Right ventricle myocardium inferior (tissue), 1 donor: Measurements from ENCODE around the gene BCL2. TPM values are rescaled to one million over a fixed set of nuclear protein-coding genes. Genes with fewer than 3 reads are reported as not detected.

Experiments
- ATAC-seq: fragments of 200-7000 bp; cut with Tn5 transposase; one replicate; pipeline ENCODE4 v1.9.1; 2020; ENCODE audit warnings: mild to moderate bottlenecking, moderate library complexity
- DNase-seq: peaks from one replicate; pipeline ENCODE4 v3.0.0; 2021; ENCODE audit errors: missing footprints
- intact Hi-C: fragments of 100-400 bp; cut with DNase I; formaldehyde crosslinking; loops from one replicate; pipeline ENCODE4 v1.11.0; 2022
- total RNA-seq: library from RNA; stranded (reverse); fragmentation: NEBNext Ultra II Directional; extraction: Animal tissue kit (Norgen Biotek cat#: 25700); gene quantifications from one replicate; pipeline ENCODE4 v1.2.1, GENCODE V29; 2021
- donor health status: DM: no; HTN: yes; CAD: no; lungs with severe emphysema.

The BCL2 gene
- total RNA-seq, 1 donor from 2014 or later, result 7.4 TPM

DNA sequence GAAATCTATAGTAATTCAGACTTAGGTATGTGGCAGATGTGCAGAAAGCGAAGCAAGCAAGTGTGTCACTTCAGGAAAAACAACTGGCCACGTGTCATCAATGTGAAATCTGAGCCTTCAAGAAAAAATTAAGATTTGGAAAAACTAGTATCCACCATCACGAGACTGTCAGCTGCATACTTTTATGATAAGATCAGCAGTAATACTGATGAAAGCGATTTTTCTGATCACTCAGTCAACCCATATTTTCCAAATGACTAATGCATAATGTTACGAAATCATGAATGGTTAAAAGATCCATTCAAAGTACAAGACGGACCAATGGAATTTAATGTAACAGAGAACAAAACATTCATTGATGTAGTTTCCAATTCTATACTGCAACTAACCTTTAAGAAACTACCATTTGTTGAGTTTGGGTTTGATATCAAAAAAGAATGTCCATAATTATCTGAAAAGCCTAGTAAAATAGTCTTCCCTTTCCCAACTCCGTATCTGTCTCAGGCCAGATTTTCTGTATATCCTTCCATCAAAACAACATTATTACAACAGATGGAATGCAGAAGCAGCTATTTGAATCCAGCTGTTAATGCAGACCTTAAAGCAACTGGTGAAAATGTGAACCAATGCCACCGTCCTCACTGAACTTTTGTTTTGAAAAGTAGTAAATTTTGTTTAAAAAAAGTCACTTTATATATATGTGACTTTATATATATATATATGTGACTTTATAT is 17.0 kb upstream of the BCL2 start:
- no peak for ATAC-seq

DNA sequence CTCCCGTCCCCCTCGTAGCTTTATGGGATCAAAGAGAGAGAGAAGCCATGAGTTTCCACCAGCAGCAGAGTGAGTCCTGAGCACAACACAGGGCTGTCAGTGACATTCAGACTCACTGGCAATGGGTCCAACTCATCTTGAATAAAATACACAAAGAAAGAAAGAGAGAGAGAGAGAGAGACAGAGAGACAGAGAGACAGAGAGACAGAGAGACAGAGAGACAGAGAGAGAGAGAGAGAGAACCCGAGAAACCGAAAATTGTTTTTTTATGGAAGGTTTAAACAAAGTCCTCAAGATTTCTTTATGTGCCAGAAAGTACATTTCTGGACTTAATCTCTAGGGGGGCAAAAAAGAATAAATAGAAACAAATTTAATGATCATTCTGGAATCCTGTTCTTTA is 11.5 kb upstream of the BCL2 start:
- no peak for DNase-seq
- ATAC-seq, result no peak
- intact Hi-C loops, result no loop called here

More for the DNA sequence above, 17.0 kb upstream of the BCL2 start:
- no peak for DNase-seq
- intact Hi-C loops, result no loop called here

DNA sequence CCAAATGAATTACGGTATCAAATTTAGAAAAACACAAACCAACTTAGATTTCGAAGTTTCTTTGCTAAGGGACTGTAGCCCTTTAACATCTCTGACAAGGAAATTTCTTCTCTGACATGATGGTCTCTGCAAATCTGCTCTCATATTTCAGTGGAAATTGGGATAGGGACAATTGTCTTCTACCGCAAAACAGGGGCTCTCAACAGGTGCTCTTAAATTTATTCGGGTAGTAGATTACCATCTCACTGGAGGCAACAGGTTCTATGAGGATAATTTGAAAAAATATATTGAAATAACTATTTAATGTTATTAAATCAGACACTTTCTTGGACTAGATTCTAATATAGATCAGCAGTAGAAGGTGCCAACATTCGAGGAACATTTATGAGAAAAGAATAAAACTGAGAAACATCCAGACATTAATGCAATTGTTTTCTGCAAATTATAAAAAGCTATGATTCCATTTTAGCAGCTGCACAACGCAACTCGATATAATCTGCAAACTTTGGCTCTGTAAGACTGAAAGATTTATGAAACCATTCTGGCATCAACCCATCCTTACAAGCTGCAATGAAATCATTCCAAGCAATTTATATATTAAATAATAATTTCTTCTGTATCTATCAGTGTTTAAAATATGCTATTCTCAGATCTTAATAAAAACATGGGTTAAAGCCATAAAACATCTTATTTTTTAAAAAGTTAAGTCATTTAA is 10.0 kb upstream of the BCL2 start:
- DNase-seq, result no peak
- no peak for ATAC-seq
- intact Hi-C loops, result loop anchor here (1.0 kb wide), 1 partner anchor 20 kb away; no protein-coding TSS in a partner anchor

GRCh38 chr18:63326011-63326410 is 6.4 kb upstream of the BCL2 start:
- DNase-seq (no peak), ATAC-seq (no peak)
- intact Hi-C loops, result no loop called here

- intact Hi-C loops, result no loop called here
- DNase-seq, result no peak
- ATAC-seq, result no peak
These were observed 5.6 kb upstream of the BCL2 start for GRCh38 chr18:63325086-63325686.

- intact Hi-C loops, result loop anchor here (1.0 kb wide), 2 partner anchors 298 to 307 kb away; no protein-coding TSS in a partner anchor
- ATAC-seq (no peak), DNase-seq (no peak)
These were observed 3.5 kb upstream of the BCL2 start for GRCh38 chr18:63322908-63323634.

GRCh38 chr18:63322206-63322605 is 2.6 kb upstream of the BCL2 start:
- intact Hi-C loops, result loop anchor here (1.0 kb wide), 2 partner anchors 297 to 306 kb away; no protein-coding TSS in a partner anchor
- ATAC-seq, result no peak
- no peak for DNase-seq

GRCh38 chr18:63321291-63321690 is 1.7 kb upstream of the BCL2 start:
- ATAC-seq, result no peak
- intact Hi-C loops, result loop anchor here (1.0 kb wide), 1 partner anchor 190 kb away; no protein-coding TSS in a partner anchor

DNA sequence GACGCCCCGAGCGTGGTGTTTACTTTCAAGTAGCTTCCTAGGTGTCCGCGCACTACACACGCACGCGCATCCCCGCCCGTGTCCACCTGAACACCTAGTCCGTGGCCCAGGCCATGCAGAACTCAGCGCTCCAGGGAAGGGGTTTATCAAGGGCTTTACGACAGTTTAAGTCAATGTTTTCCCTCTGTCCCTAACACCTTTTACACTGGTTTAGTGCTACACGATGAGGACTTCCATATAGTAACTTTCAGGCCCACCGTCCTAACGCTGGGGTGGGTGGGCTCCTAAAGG is 1.4 kb upstream of the BCL2 start:
- ATAC-seq, result no peak
- DNase-seq, result peak; percentile 71
- intact Hi-C loops, result loop anchor here (1.0 kb wide), 1 partner anchor 190 kb away; no protein-coding TSS in a partner anchor

More at GRCh38 chr18:63321291-63321690, 1.7 kb upstream of the BCL2 start:
- DNase-seq, result no peak

DNA sequence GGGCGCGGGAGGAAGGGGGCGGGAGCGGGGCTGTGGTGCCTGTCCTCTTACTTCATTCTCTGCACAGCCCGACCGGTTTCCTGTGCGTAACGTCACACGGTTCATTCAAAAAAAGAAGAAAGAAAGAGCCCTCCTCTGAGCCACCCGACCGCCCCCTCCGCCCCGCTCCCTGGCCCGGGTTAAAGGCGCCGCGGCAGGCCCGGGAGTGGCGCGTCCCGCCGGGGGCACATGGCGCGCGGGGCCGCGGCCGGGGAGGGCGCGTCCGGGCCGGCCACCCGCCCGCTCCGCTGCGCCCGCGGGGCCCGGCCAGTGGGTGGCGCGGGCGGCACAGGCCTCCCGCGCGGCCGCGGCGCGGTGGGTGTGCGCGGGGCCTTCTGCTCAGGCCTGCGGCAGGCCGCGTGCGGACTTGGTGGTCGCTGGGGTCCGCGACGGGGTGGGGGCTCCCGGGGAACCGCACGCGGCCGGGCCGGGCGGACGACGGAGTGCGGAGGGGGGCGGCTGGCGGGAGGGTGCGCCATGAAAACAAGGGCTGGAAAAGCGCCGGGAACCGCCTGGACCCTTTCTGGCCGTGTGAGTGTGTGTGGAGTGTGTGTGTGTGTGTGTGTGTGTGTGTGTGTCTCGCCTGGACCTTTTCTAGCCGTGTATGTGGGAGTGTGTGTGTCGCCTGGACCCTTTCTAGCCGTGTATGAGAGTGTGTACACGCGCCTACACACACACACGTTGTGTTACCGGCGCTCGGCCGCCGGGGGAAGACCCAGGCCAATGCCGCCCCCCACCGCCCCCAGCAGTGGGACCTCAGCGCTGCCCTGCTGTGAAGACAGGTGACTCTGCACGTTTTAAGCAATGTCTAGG is 780 bp upstream of the BCL2 start:
- ATAC-seq (peak; percentile 85), DNase-seq (peak; percentile 91)
- intact Hi-C loops, result no loop called here

DNA sequence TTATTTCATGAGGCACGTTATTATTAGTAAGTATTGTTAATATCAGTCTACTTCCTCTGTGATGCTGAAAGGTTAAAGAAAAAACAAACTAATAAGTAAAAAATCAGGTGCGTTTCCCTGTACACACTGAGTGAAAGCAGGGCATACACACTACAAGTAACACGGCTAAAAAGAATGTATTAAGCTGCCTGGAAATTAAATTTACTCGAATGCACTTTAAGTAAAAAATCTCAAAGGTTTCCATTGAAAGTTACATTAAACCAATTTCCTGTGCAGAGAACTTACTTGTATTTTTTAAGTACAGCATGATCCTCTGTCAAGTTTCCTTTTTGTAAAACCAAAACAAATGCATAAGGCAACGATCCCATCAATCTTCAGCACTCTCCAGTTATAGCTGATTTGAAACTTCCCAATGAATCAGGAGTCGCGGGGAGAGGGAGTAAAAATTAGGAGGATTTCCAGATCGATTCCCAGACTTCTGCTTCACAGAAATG is 633 bp downstream of the BCL2 start:
- ATAC-seq (no peak), DNase-seq (no peak)
- intact Hi-C loops, result loop anchor here (5.0 kb wide), 2 partner anchors 37 to 57 kb away; no protein-coding TSS in a partner anchor

DNA sequence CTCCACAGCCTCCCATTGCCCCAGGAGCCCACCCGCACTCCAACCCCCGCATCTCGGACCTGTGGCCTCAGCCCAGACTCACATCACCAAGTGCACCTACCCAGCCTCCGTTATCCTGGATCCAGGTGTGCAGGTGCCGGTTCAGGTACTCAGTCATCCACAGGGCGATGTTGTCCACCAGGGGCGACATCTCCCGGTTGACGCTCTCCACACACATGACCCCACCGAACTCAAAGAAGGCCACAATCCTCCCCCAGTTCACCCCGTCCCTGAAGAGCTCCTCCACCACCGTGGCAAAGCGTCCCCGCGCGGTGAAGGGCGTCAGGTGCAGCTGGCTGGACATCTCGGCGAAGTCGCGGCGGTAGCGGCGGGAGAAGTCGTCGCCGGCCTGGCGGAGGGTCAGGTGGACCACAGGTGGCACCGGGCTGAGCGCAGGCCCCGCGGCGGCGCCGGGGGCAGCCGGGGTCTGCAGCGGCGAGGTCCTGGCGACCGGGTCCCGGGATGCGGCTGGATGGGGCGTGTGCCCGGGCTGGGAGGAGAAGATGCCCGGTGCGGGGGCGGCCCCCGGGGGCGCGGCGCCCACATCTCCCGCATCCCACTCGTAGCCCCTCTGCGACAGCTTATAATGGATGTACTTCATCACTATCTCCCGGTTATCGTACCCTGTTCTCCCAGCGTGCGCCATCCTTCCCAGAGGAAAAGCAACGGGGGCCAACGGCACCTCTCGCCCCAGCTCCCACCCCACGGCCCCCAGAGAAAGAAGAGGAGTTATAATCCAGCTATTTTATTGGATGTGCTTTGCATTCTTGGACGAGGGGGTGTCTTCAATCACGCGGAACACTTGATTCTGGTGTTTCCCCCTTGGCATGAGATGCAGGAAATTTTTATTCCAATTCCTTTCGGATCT is 1.3 kb downstream of the BCL2 start:
- ATAC-seq (no peak), DNase-seq (peak; percentile 75)
- intact Hi-C loops, result loop anchor here (5.0 kb wide), 2 partner anchors 36 to 56 kb away; no protein-coding TSS in a partner anchor

- no peak for ATAC-seq
- DNase-seq, result no peak
- intact Hi-C loops, result loop anchor here (5.0 kb wide), 2 partner anchors 35 to 55 kb away; no protein-coding TSS in a partner anchor
These were observed 2.0 kb downstream of the BCL2 start for GRCh38 chr18:63317556-63317946.

DNA sequence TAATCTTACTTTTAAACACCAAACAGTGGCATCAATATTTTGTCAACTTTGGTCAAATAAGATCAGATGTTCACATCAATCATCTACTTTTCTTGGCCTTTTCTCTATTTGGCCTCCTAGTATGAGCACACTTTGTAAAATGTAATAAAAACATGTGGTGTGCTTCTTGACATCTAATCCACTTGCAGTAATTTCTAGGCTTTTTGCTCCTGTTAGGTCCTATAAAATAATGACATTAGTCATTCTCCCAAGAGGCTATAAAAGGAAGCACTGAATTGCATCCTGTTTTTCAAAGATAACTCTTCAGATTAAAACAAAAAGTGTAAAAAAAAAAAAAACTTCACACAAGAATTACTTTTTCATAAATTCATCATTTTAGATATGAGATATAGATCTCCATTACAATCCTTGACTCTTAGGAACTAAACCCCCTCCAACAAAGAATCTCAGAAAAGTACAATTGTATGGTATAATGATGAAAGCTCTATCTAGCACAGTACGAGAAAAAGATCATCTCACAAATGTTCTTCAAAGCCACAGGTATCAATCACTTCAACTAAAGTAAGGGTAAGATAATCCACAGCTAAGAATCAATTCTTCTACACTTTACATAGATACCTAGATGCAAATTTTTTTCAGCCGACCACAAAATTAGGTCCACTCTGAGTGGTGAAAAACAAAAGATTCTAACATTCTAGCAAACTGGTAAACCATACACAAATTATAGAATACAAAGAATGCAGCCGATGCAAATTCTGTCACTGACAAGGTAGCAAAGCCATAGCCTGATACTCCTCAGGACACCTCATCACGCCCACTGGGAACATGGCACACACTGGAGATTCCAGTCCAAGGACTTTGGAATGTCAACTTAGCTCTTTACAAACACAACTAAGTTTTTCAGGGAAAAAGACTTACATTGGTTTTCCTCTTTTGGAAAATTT is 2.7 kb downstream of the BCL2 start:
- no peak for ATAC-seq
- intact Hi-C loops, result loop anchor here (5.0 kb wide), 2 partner anchors 35 to 55 kb away; no protein-coding TSS in a partner anchor

DNA sequence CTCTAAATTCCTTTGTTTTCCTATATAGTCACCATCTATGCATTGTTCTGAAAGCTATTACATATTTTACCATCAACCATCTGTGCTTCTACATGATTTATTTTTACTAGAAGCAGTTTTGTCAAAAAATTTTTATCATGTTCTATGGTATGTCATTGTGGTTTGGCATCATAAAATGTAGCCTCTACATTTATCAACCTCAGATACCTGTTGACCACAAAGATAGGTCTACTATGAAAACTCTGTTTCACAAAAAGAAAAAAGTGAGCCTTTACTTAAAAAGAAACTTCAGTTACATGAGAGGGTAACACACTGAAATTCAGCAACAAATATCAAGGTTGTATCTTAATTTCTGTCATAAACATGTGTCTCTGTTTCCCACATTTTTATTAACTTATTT is 3.7 kb downstream of the BCL2 start:
- intact Hi-C loops, result loop anchor here (5.0 kb wide), 2 partner anchors 34 to 54 kb away; no protein-coding TSS in a partner anchor
- no peak for ATAC-seq

More for the DNA sequence above, 2.7 kb downstream of the BCL2 start:
- DNase-seq, result no peak

More for the DNA sequence above, 3.7 kb downstream of the BCL2 start:
- no peak for DNase-seq
